HL-60 (cell line): ENCODE data around the gene NDUFB7.

ENCODE experiments used
- POLR2AphosphoS5 ChIP-seq: IDR thresholded peaks from 2 replicates; pipeline ENCODE4 v1.6.1; 2012; ENCODE audit warnings: low read depth
- SPI1 ChIP-seq: IDR thresholded peaks from 2 replicates; pipeline ENCODE4 v1.6.1; 2012; ENCODE audit warnings: low read depth, mild to moderate bottlenecking, borderline replicate concordance
- TF ChIP-seq, protein P1 (sequence below): IDR thresholded peaks from one replicate; pipeline ENCODE4 v1.5.1; 2011; ENCODE audit warnings: low read length, control low read depth, inconsistent platforms; ENCODE audit not compliant: insufficient read depth
- TF ChIP-seq, protein P2 (sequence below): IDR thresholded peaks from 2 replicates; pipeline ENCODE4 v1.6.1; 2012; ENCODE audit warnings: low read depth; ENCODE audit not compliant: insufficient replicate concordance

DNA sequence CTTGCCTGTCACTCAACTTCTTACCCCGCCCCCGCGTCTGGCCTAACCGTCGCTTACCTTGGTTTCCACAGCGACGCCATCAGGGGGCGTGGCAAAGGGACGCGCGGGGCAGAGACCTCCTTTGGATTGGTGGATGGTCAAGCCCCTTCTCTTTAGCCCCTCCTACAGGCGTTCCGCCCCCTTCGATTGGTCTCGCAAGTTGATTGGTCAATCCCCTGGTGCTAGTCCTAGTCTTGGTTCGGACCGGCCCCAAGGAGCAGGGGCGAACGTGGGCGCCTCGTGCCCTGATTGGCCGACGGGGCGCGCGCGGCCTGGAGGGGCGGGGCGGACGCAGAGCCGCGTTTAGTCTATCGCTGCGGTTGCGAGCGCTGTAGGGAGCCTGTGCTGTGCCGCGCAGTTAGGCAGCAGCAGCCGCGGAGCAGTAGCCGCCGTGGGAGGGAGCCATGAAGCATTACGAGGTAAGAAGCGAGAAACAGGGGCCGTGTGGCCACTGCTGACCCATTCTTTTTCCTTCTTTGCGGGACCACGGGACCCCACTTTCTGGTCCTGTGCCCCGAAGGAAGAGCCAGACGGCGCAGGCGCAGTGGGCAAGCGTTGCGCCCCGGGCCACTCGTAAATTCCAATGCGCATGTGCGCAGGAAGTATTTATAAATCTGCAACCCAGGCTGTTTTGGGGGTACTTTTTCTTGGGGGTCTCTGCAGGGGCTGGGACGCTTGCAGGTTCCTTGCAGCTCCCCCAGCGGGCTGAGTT, 42.4 kb downstream of the NDUFB7 start, which contains the start of gene TECR:
- TF ChIP-seq, protein P1, sequence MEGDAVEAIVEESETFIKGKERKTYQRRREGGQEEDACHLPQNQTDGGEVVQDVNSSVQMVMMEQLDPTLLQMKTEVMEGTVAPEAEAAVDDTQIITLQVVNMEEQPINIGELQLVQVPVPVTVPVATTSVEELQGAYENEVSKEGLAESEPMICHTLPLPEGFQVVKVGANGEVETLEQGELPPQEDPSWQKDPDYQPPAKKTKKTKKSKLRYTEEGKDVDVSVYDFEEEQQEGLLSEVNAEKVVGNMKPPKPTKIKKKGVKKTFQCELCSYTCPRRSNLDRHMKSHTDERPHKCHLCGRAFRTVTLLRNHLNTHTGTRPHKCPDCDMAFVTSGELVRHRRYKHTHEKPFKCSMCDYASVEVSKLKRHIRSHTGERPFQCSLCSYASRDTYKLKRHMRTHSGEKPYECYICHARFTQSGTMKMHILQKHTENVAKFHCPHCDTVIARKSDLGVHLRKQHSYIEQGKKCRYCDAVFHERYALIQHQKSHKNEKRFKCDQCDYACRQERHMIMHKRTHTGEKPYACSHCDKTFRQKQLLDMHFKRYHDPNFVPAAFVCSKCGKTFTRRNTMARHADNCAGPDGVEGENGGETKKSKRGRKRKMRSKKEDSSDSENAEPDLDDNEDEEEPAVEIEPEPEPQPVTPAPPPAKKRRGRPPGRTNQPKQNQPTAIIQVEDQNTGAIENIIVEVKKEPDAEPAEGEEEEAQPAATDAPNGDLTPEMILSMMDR: no peak
- TF ChIP-seq SPI1 (no peak), POLR2AphosphoS5 (peak; percentile 94)
- TF ChIP-seq, protein P2, sequence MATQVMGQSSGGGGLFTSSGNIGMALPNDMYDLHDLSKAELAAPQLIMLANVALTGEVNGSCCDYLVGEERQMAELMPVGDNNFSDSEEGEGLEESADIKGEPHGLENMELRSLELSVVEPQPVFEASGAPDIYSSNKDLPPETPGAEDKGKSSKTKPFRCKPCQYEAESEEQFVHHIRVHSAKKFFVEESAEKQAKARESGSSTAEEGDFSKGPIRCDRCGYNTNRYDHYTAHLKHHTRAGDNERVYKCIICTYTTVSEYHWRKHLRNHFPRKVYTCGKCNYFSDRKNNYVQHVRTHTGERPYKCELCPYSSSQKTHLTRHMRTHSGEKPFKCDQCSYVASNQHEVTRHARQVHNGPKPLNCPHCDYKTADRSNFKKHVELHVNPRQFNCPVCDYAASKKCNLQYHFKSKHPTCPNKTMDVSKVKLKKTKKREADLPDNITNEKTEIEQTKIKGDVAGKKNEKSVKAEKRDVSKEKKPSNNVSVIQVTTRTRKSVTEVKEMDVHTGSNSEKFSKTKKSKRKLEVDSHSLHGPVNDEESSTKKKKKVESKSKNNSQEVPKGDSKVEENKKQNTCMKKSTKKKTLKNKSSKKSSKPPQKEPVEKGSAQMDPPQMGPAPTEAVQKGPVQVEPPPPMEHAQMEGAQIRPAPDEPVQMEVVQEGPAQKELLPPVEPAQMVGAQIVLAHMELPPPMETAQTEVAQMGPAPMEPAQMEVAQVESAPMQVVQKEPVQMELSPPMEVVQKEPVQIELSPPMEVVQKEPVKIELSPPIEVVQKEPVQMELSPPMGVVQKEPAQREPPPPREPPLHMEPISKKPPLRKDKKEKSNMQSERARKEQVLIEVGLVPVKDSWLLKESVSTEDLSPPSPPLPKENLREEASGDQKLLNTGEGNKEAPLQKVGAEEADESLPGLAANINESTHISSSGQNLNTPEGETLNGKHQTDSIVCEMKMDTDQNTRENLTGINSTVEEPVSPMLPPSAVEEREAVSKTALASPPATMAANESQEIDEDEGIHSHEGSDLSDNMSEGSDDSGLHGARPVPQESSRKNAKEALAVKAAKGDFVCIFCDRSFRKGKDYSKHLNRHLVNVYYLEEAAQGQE: peak; percentile 67
